Measurements from ENCODE around the gene DENND1A.

GRCh38 chr9:123861086-123861755 lies 68.7 kb downstream of the DENND1A start:
- TF ChIP-seq CTCF (conservative IDR thresholded peaks at IDR 0.05; ENCODE audit: low read depth in 2 of 2) (no peak), EZH2 (IDR thresholded peaks at IDR 0.05; ENCODE audit: low read depth, unreplicated experiment) (no peak), CREB1 (CRISPR knock-in tag; IDR thresholded peaks at IDR 0.05; ENCODE audit: low read depth) (no peak), EZH2phosphoT487 (IDR thresholded peaks at IDR 0.05; ENCODE audit: unreplicated experiment) (no peak), JUNB (IDR thresholded peaks at IDR 0.05; ENCODE audit: unreplicated experiment) (no peak), POLR2AphosphoS5 (IDR thresholded peaks at IDR 0.05; ENCODE audit: low read depth) (no peak)
